NB4 (cell line): Measurements from ENCODE around the gene MICALL1.

Experiments used
- CTCF ChIP-seq: IDR thresholded peaks from one replicate; pipeline ENCODE4 v1.5.1; 2012; ENCODE audit warnings: low read depth, low read length
- MYC ChIP-seq: IDR thresholded peaks from 2 replicates; pipeline ENCODE4 v1.6.1; 2011; ENCODE audit warnings: low read depth, low read length
- POLR2A ChIP-seq: IDR thresholded peaks from 2 replicates; pipeline ENCODE4 v1.6.1; 2011; ENCODE audit warnings: mild to moderate bottlenecking; ENCODE audit not compliant: insufficient read length; ENCODE audit errors: extremely low read depth
- TF ChIP-seq, protein P1 (sequence below): IDR thresholded peaks from 2 replicates; pipeline ENCODE4 v1.6.1; 2011; ENCODE audit warnings: low read depth, low read length

DNA sequence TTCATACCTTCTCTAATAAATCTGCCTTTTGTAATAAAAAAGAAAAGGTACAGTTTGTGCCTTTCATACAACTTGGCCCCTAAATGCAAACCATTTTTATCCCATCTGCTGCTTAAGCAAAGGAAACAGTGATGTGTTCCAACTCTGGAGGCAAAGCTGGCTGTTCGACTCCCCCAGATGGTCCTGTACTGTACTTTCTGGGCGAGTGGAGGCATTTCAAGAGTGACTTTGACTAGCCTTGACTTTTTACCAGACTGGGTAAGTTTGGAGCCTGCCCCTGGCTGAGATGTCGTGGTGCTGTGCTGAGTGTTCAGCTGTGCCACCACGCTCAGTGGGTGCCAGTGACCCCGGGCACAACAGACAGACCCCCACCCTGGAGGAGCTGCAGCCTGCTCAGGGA, 10.2 kb downstream of the MICALL1 start:
- TF ChIP-seq CTCF (no peak), POLR2A (no peak), MYC (no peak)
- TF ChIP-seq, protein P1, sequence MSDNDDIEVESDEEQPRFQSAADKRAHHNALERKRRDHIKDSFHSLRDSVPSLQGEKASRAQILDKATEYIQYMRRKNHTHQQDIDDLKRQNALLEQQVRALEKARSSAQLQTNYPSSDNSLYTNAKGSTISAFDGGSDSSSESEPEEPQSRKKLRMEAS = no peak
